Breast epithelium (tissue), 3 donors: ENCODE data around the gene ANKS1A.

Experiments
- CTCF ChIP-seq, 3 donors: fragments of 450-650 bp; IDR thresholded peaks; one replicate each; pipeline ENCODE4 v1.5.1; 2016 to 2017; ENCODE audit warnings: antibody characterized with exemption in 3 of 3, mild to moderate bottlenecking in 3 of 3, moderate library complexity in 3 of 3
- POLR2A ChIP-seq: fragments of 450-650 bp; IDR thresholded peaks from one replicate; pipeline ENCODE4 v1.6.1; 2016; ENCODE audit warnings: antibody characterized with exemption, mild to moderate bottlenecking, moderate library complexity
- POLR2AphosphoS5 ChIP-seq, 3 donors: sonication (generic); formaldehyde crosslinking; IDR thresholded peaks; one replicate each; pipeline ENCODE4 v1.6.1; 2017; ENCODE audit warnings: antibody characterized with exemption in 3 of 3

DNA sequence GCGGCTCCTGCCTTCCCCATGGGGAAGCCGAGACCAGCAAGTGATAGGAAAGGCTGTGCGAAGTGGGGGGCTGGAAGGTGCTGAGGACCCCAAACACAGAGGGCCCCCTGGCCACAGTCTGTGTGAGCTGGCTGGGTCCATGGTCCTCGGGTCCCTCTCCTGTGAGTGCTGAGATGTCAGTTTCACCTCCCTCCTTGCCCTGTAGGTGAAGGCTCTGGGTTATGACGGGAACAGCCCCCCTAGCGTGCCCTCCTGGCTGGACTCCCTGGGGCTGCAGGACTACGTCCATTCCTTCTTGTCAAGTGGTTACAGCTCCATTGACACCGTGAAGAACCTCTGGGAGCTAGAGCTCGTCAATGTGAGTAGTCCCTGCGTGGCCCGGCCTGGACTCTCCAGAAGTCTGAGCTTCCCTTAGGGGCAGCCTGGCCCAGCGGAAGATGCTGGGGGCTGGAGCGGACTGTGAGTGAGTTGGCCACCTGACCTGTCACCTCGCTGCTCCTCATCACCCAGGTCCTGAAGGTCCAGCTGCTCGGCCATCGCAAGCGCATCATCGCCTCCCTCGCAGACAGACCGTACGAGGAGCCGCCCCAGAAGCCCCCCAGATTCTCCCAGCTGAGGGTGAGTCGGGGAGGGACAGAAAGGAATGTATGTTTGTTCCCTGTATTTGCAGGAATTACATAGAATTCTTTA, 190.4 kb downstream of the ANKS1A start:
- TF ChIP-seq CTCF (IDR thresholded peaks at IDR 0.05) = no peak
- no peak for TF ChIP-seq POLR2AphosphoS5 (IDR thresholded peaks at IDR 0.05)
- no peak for TF ChIP-seq POLR2A
